MG63 (cell line): ENCODE data around the gene SLC35A3. TPM values are rescaled to one million over a fixed set of nuclear protein-coding genes. Genes with fewer than 3 reads are reported as not detected.
"Not testable (repeated sequence)": the region's sequence is repeated elsewhere in the genome, so short reads cannot be mapped to it uniquely, and the experiment has no call there.

Experiments
- DNase-seq: peaks from one replicate; pipeline ENCODE4 v3.0.0-alpha.2; 2020
- H3K27me3 ChIP-seq: fragments of 250-450 bp; sonication (Bioruptor Pico); 2 replicates; pipeline ENCODE4 v1.5.1; 2020; ENCODE audit warnings: mild to moderate bottlenecking, moderate library complexity
- H3K36me3 ChIP-seq: fragments of 250-450 bp; sonication (Bioruptor Pico); 2 replicates; pipeline ENCODE4 v1.5.1; 2020; ENCODE audit warnings: mild to moderate bottlenecking, moderate library complexity
- H3K4me3 ChIP-seq: fragments of 250-450 bp; sonication (Bioruptor Pico); 2 replicates; pipeline ENCODE4 v1.5.1; 2020; ENCODE audit warnings: mild to moderate bottlenecking, moderate library complexity
- H3K9me3 ChIP-seq: fragments of 250-450 bp; sonication (Bioruptor Pico); 2 replicates; pipeline ENCODE4 v1.5.1; 2020; ENCODE audit warnings: mild to moderate bottlenecking, moderate library complexity
- total RNA-seq: library from RNA; depleted of rRNA; stranded (reverse); fragments of >200 nt; shearing (Covaris generic); gene quantifications from 2 replicates; pipeline ENCODE4 v1.2.3, GENCODE V29; 2014; ENCODE audit warnings: low replicate concordance; rRNA removed

SLC35A3 gene
- 11.1 and 27.7 TPM in 2 replicates for total RNA-seq

DNA sequence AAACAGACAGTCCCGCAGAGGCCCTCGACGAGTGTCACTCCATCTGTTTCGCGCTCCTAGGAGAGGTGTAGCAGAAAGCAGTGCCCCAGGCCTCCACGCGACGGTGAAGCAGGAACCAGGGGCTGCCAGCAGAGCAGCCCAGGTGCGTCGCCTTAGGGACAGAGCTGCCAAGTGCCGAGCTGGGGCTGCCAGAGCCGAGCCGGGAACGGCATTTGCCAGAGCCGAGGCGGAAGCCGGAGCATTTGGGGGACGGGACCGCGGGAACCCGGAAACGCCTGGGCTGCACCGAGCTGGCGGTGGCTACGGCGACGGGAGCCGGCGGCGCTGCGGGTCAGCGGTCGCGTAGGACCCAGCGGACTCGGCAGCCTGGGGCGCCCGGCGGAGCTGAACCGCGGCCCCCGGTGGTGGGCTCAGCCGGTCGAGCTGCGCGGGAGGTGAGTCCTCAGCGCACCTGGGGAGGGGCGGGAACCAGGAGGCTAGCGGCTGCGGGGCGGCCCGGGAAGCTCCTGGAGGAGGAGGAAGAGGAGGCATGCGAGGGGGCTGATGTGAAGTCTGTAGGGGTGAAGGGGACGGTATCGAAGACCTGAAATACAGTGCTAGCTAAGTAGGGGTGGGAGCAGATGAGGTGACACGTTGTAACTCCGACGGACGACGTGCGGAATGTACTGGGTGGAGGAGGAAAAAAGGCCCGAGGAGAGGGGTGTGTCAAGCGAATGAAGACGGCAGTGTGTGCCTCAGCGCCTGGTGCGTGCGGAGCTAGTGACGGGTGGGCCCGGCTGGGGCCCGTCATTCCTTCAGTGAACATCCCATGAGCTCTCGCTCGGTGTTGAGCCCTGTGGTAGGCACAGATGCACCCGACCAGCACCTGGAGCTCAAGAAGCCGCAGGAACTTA, at the start of gene SLC35A3:
Gene SLC35A3, plus strand, starts transcription at position 268 of the 893 bp plus-strand sequence. CDS start 23,559 bp downstream, outside the sequence.
- Histone ChIP-seq H3K27me3 (no peaks in the 10 kb centered on the region), H3K9me3 (no peaks in the 10 kb centered on the region), H3K4me3 (peak within 1 kb of the TSS; percentile 93), H3K36me3 (no peaks in the 10 kb centered on the region; the same call in none of the 2 replicates)
- DNase-seq, result peak; percentile 80

DNA sequence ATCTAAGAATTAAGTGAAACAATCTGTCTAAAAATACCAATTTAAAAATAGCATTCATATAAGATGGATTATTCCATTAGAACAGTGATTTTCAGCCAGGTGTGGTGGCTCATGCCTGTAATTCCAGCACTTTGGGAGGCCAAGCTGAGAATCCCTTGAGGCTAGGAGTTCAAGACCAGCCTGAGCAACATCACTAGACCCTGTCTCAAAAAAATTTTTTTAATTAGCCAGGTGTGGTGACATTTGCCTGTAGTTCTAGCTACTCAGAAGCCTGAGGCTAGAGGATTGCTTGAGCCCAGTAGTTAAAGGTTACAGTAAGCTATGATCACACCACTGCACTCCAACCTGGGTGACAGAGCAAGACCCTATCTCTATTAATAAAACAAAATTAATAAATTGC, 35.0 kb upstream of the SLC35A3 start:
- no peaks in the 10 kb centered on the region for H3K9me3 ChIP-seq
- no peak for DNase-seq
- no peaks in the 10 kb centered on the region for H3K27me3 ChIP-seq
- H3K4me3 ChIP-seq, result no peak overlapping the region
- no peaks in the 10 kb centered on the region for H3K36me3 ChIP-seq

DNA sequence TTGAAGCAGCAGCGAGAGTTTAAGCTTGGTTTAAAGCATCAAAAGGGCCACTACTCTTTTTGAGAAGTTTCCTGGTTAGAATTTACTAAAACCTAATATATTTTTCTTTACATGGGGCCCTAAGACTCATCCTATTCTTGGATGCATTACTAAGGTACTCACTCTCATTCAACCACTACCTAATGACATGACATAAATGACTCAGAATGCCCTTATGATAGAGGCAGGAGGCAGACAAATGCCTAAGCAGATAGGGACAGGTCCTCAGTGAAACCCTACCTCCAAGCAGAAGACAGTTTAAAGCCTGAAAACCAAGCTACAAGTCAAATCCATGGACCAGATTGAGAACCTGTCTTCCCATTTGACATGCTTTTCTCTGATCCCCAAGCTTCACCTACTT, 34.3 kb upstream of the SLC35A3 start:
- no peak for DNase-seq
- H3K27me3 ChIP-seq, result no peaks in the 10 kb centered on the region
- H3K36me3 ChIP-seq, result no peaks in the 10 kb centered on the region
- H3K9me3 ChIP-seq, result no peaks in the 10 kb centered on the region
- no peak overlapping the region for H3K4me3 ChIP-seq

GRCh38 chr1:99936071-99936470, 33.7 kb upstream of the SLC35A3 start:
- no peak overlapping the region for H3K4me3 ChIP-seq
- H3K9me3 ChIP-seq, result no peaks in the 10 kb centered on the region
- no peak for DNase-seq
- no peaks in the 10 kb centered on the region for H3K36me3 ChIP-seq
- no peaks in the 10 kb centered on the region for H3K27me3 ChIP-seq

DNA sequence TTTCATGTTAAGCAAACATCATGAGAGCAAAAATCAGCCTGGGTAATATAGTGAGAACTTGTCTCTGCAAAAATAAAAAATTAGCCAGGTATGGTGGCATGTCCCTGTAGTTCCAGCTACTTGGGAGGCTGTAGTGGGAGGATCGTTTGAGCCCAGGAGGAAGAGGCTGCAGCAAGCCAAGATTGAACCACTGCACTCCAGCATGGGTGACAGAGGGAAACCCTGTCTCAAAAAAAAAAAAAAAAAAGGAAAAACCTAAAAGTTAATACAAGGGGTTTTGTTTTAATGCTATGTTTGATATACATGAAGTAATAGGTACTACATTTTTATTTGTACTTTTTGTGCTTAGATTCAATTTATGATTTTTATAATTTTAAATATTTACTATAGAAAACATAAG, 27.1 kb upstream of the SLC35A3 start:
- H3K4me3 ChIP-seq, result no peak overlapping the region
- no peaks in the 10 kb centered on the region for H3K36me3 ChIP-seq
- no peaks in the 10 kb centered on the region for H3K9me3 ChIP-seq
- DNase-seq, result no peak
- no peaks in the 10 kb centered on the region for H3K27me3 ChIP-seq

DNA sequence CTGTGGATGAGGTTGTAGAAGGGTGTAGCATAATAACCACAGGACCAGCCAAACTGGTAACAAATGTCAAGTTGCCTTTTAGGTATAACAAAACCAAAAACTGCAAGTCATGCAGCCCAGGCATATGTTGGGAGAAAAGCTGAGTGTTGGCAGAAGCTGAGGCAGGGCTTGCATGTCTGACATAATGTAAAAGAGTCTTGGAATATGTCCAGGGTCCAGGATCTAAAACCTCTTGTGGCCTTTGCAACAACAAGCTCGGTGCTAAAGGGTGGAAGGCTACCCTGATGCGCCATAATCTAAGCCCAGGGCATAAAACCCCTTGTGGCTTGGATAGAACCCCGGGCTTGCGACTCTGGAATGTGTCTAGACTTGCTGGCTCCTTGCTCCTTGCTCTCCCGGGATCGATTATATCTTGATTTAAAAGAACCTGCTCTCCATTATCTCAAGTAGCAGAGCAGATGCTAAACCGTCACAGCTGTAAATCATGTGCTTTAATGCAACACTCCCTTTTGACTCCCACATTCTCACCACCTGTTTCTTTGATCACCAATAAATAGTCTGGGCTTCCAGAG, 26.5 kb upstream of the SLC35A3 start:
- DNase-seq, result peak; percentile 46
- Histone ChIP-seq H3K27me3 (no peaks in the 10 kb centered on the region), H3K4me3 (no peak overlapping the region)

GRCh38 chr1:99944192-99944591, 25.6 kb upstream of the SLC35A3 start:
- H3K36me3 ChIP-seq, result no peaks in the 10 kb centered on the region
- H3K9me3 ChIP-seq, result no peaks in the 10 kb centered on the region
- no peak overlapping the region for H3K4me3 ChIP-seq
- DNase-seq, result no peak
- H3K27me3 ChIP-seq, result no peaks in the 10 kb centered on the region

More for the DNA sequence above, 26.5 kb upstream of the SLC35A3 start:
- H3K9me3 ChIP-seq, result no peaks in the 10 kb centered on the region
- H3K36me3 ChIP-seq, result no peaks in the 10 kb centered on the region

DNA sequence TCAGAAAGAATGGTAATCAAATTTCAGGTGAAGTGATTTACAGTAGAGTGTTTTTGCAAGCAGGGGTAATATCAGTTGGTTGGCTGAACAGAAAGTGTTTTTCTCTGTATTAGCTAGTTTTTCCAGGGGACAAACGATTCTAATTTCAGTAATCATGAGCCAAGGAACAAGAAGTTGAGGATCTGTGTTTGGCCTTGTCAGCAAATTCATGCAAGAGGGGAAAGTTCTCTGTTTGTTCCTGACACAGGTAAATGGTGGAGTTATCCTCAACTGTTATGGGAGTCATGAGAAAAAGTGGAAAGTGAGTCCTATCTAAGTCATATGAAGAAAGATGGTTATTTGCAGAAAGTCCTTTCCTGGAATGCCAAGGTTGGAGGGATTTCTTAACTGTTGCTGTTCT, 24.6 kb upstream of the SLC35A3 start:
- DNase-seq, result no peak
- H3K9me3 ChIP-seq, result no peaks in the 10 kb centered on the region
- H3K36me3 ChIP-seq, result no peaks in the 10 kb centered on the region
- H3K4me3 ChIP-seq, result no peak overlapping the region
- H3K27me3 ChIP-seq, result no peaks in the 10 kb centered on the region

- Histone ChIP-seq H3K9me3 (no peaks in the 10 kb centered on the region), H3K36me3 (no peaks in the 10 kb centered on the region), H3K27me3 (no peaks in the 10 kb centered on the region), H3K4me3 (no peak overlapping the region)
- no peak for DNase-seq
These were observed 19.3 kb upstream of the SLC35A3 start for GRCh38 chr1:99950486-99950885.

DNA sequence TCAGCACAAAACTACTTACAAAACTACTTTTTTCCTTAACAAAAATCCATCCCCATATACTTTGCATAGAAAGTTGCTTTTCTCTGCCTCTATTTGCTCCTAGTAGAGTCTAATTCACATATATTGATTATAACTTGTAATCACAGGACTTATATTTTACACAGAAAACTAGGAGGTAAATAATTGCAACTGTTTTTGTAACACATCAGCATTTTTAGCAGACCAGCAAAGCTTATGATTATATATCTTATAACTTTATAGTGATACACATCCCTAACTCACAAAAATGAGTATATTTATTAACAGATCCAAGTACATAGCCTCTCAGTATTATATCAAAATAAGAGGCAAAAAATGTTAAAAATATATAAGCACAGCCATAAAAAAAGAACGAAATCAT, 17.3 kb upstream of the SLC35A3 start:
- H3K36me3 ChIP-seq, result no peaks in the 10 kb centered on the region
- no peaks in the 10 kb centered on the region for H3K9me3 ChIP-seq
- DNase-seq, result no peak
- H3K27me3 ChIP-seq, result no peaks in the 10 kb centered on the region
- no peak overlapping the region for H3K4me3 ChIP-seq

DNA sequence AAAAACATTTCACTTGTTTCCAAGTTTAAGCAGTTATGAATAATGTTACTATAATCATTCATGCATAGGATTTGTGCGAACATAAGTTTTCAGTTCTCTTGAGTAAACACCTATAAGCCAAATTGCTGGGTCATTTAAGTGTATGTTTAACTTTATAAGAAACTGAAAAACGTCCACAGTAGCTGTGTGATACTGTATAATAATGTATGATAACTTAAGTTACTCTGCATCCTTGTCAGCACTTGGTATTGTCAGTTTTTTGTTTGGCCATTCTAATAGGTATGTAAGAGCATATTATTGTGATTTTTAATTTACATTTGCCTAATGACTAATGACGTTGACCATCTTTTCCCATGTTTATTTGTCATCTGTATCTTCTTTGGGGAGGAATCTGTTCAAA, 14.4 kb upstream of the SLC35A3 start:
- H3K27me3 ChIP-seq, result no peaks in the 10 kb centered on the region
- H3K4me3 ChIP-seq, result no peak overlapping the region

GRCh38 chr1:99956755-99957154, 13.0 kb upstream of the SLC35A3 start:
- H3K4me3 ChIP-seq, result no peak overlapping the region
- DNase-seq, result no peak
- no peaks in the 10 kb centered on the region for H3K36me3 ChIP-seq
- no peaks in the 10 kb centered on the region for H3K9me3 ChIP-seq
- H3K27me3 ChIP-seq, result no peaks in the 10 kb centered on the region

More for the DNA sequence above, 14.4 kb upstream of the SLC35A3 start:
- Histone ChIP-seq H3K9me3 (no peaks in the 10 kb centered on the region), H3K36me3 (no peaks in the 10 kb centered on the region)
- no peak for DNase-seq

DNA sequence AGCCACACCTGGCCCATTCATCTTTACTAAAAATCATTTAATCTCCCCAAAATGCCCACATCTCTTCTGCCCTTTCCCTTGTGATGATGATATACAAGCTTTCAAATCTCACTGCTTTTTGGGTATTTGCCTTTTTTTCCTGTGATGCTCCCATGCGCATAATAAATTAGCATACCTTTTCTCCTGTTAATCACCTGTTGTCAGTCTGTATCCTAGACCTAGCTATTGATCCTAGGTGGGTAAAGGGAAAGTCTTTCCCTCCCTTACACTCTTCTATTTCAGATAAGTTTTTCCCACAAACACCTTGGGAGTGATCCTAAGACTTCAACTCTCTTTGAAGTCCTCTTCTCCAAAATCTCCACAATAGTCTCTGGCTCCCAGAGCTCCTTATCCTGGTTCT, 12.0 kb upstream of the SLC35A3 start:
- no peaks in the 10 kb centered on the region for H3K27me3 ChIP-seq
- H3K4me3 ChIP-seq, result no peak overlapping the region
- H3K36me3 ChIP-seq, result no peaks in the 10 kb centered on the region
- DNase-seq, result no peak
- no peaks in the 10 kb centered on the region for H3K9me3 ChIP-seq

GRCh38 chr1:99959189-99959705, 10.5 kb upstream of the SLC35A3 start:
- not testable (repeated sequence) for DNase-seq, H3K36me3 ChIP-seq, H3K9me3 ChIP-seq, H3K4me3 ChIP-seq, H3K27me3 ChIP-seq

GRCh38 chr1:99960260-99960659, 9.5 kb upstream of the SLC35A3 start:
- not testable (repeated sequence) for H3K36me3 ChIP-seq, DNase-seq, H3K4me3 ChIP-seq, H3K9me3 ChIP-seq, H3K27me3 ChIP-seq

DNA sequence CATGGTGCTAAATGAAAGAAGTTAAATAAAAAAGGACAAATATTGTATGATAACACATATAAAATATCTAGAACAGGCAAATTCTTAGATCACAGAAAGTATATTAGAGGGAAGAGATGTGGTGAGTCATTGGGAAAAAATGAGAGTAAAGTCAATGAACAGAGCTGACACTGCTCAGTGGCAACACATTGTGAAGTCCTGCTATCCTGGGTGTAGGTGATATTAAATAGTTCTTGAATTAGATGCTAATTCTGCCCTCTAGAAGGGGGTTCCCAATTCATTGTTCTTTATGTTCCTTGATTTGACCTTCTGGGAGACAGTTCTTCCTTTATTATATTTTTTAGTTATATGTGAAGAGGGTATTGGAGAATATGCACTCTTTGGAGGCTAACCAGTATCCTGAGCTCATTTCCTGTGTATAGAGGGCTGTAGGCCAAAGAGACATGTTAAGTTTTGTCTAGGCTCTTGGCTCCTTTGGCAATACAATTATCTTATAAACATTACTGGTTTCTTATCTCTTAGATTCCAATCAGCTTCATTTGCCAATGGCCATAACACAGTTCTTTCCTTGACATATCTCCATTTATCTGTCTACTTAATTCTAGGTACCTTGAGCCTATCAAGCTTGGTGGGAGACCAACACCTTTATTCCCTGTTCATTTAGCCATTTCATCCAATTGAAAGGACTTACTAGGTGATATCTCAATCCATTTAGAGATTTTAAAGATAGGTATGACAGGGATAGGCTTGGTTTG, 6.6 kb upstream of the SLC35A3 start:
- Histone ChIP-seq H3K36me3 (no peaks in the 10 kb centered on the region), H3K27me3 (no peaks in the 10 kb centered on the region), H3K4me3 (no peak overlapping the region), H3K9me3 (no peaks in the 10 kb centered on the region)
- no peak for DNase-seq

DNA sequence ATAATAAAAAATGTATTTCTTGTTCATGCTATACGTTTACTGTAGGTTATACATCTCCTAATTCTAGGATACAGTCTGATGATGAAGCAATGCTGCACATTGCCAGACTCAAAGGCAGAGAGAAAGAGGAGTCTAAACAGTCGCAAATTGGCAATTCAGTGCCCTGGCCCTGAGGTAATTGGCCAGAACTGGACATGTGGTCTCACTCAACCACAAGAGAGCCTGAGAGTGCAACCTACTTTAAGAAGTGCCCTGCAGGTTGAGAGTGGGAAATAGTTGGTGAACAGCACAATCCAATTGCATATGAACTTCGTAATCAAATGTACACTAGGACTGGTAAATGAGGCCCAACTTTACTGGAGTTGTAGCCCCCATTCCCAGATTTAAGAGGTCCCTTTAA, 5.0 kb upstream of the SLC35A3 start:
- Histone ChIP-seq H3K9me3 (no peaks in the 10 kb centered on the region), H3K36me3 (no peaks in the 10 kb centered on the region), H3K27me3 (no peaks in the 10 kb centered on the region), H3K4me3 (no peak overlapping the region)
- DNase-seq, result no peak
